Keratinocyte (primary cell): Measurements from ENCODE around the gene EDC3.

Experiments
- EZH2 ChIP-seq: IDR thresholded peaks from one replicate; pipeline ENCODE4 v1.6.1; 2012; ENCODE audit warnings: inconsistent platforms, mild to moderate bottlenecking, low read length, moderate library complexity
- TF ChIP-seq, protein P1 (sequence below), 3 experiments: IDR thresholded peaks in 1 of 3; conservative IDR thresholded peaks in 1 of 3; optimal IDR thresholded peaks in 1 of 3; 2 replicates in 2 of 3; 3 replicates in 1 of 3; pipeline versions ENCODE3 to v1.5.1; 2011; ENCODE audit warnings: low read length in 3 of 3, mild to moderate bottlenecking in 3 of 3, moderate library complexity in 2 of 3, control low read depth in 1 of 3, inconsistent platforms in 1 of 3; ENCODE audit not compliant: insufficient read depth in 2 of 3; ENCODE audit errors: extremely low read depth in 1 of 3

DNA sequence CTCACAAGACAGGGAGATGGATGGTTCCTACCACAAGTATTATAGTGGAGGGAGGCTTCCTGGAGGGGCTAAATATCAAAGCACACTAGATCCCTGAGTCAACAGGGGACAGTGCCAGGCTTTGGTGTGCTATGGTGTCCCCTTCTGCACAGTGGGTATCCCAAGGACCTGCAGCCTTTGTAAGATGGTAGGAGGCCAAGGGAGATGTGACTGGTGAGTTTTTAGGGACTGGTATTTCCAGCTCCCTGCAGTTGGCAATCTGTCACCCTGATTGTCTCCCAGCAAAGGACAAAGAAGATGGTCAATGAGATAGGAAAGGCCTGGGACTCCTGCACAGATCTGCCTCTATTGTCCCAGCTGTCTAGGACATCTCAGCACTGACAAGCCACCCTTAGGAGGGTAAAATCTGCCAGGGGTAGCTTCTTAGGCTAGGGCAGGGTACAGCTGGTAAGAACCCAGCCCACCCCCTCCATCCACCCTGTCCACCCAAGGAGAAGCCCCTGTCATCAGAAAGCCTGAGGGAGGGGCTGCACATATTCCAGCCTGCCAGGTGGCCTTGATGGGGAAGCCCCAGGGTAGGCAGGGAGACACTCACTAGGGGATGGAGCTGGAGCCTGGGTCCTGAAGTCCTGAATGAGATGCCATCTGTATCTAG is 28.9 kb upstream of the EDC3 start:
- TF ChIP-seq, protein P1, sequence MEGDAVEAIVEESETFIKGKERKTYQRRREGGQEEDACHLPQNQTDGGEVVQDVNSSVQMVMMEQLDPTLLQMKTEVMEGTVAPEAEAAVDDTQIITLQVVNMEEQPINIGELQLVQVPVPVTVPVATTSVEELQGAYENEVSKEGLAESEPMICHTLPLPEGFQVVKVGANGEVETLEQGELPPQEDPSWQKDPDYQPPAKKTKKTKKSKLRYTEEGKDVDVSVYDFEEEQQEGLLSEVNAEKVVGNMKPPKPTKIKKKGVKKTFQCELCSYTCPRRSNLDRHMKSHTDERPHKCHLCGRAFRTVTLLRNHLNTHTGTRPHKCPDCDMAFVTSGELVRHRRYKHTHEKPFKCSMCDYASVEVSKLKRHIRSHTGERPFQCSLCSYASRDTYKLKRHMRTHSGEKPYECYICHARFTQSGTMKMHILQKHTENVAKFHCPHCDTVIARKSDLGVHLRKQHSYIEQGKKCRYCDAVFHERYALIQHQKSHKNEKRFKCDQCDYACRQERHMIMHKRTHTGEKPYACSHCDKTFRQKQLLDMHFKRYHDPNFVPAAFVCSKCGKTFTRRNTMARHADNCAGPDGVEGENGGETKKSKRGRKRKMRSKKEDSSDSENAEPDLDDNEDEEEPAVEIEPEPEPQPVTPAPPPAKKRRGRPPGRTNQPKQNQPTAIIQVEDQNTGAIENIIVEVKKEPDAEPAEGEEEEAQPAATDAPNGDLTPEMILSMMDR (optimal IDR thresholded peaks at IDR 0.05 in 1 of 3, IDR thresholded peaks at IDR 0.05 in 1 of 3, conservative IDR thresholded peaks at IDR 0.05 in 1 of 3; ENCODE audit: extremely low read depth in 1 of 3, insufficient read depth in 2 of 3, low read length in 3 of 3), result no peak
- TF ChIP-seq EZH2, result no peak
